ENCODE results near the gene KRTAP10-6. TPM values are rescaled to one million over a fixed set of nuclear protein-coding genes. Genes with fewer than 3 reads are reported as not detected.

KRTAP10-6 gene
- total RNA-seq, 2 experiments from 2014 or later: not detected

DNA sequence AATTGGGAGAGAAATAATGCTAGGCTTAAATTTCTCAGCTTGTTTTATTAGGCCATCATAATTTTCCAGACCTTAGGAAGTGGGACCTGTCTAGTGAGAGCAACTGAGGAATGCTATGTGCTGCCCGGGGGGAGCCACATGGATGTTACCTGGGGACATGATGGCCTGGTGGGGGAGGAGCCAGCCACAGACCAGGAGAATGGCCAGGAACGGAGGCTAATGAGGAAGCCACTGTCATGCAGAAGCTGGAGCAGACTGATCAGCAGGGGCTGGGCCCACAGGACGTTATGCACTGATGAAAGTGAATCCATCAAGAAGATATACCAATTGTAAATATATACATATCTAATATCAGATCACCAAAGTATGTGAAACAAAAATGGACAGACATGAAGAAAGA lies 47.7 kb downstream of the KRTAP10-6 start:
- DNase-seq (ENCODE audit: low spot score): no peak
- no TSS peak for BruUV-seq (replicated peaks)
- Histone ChIP-seq H3K4me2 (ENCODE audit: low read length) (no peak overlapping the region), H3K9me3 (ENCODE audit: low read length) (peaks cover 20% of the 10 kb centered on the region), H3K4me1 (ENCODE audit: insufficient read depth, low read length, poor library complexity, severe bottlenecking) (peaks cover 7% of the 10 kb centered on the region), H3K36me3 (ENCODE audit: insufficient read depth, low read length) (no peaks in the 10 kb centered on the region), H3K4me3 (ENCODE audit: low read depth, low read length, poor library complexity, severe bottlenecking) (no peak overlapping the region), H3K27ac (ENCODE audit: low read depth, low read length, poor library complexity, severe bottlenecking) (no peak overlapping the region), H4K20me1 (ENCODE audit: insufficient read depth, low read length) (no peaks in the 10 kb centered on the region), H2AFZ (ENCODE audit: low read length) (no peak overlapping the region), H3K79me2 (ENCODE audit: insufficient read depth, low read depth, low read length) (no peaks in the 10 kb centered on the region), H3K9me2 (ENCODE audit: insufficient read depth, low read length) (no peaks in the 10 kb centered on the region)
- TF ChIP-seq, protein P1, sequence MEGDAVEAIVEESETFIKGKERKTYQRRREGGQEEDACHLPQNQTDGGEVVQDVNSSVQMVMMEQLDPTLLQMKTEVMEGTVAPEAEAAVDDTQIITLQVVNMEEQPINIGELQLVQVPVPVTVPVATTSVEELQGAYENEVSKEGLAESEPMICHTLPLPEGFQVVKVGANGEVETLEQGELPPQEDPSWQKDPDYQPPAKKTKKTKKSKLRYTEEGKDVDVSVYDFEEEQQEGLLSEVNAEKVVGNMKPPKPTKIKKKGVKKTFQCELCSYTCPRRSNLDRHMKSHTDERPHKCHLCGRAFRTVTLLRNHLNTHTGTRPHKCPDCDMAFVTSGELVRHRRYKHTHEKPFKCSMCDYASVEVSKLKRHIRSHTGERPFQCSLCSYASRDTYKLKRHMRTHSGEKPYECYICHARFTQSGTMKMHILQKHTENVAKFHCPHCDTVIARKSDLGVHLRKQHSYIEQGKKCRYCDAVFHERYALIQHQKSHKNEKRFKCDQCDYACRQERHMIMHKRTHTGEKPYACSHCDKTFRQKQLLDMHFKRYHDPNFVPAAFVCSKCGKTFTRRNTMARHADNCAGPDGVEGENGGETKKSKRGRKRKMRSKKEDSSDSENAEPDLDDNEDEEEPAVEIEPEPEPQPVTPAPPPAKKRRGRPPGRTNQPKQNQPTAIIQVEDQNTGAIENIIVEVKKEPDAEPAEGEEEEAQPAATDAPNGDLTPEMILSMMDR (conservative IDR thresholded peaks at IDR 0.05; ENCODE audit: low read length): no peak
- TF ChIP-seq EZH2phosphoT487 (IDR thresholded peaks at IDR 0.05; ENCODE audit: borderline replicate concordance, low read depth, low read length): no peak
- intact Hi-C loops (cut with micrococcal nuclease; ENCODE audit: unreplicated experiment): no loop called here
- POLR2A ChIA-PET: no interaction called here
- CTCF ChIA-PET (ENCODE audit: unreplicated experiment): no interaction called here

DNA sequence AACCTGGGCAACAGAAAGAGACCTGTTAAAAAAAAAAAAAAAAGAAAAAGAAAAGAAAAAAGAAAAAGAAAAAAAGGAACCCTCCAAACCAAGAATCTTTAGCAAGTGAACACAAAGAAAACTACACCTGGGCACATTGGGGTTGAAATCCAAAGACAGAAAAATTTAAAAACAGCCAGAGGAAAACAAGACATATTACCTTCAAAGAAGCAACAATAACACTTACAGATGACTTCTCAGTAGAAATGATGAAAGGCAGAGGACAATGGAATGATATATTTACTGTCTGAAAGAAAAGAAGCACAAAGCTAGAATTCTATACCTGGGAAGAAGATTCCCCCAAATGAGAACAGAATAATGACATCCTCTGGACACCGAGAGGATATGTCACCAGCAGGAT lies 49.6 kb downstream of the KRTAP10-6 start:
- H3K36me3 ChIP-seq (ENCODE audit: insufficient read depth, low read length): no peaks in the 10 kb centered on the region
- no peaks in the 10 kb centered on the region for H3K9me2 ChIP-seq (ENCODE audit: insufficient read depth, low read length)
- no peak overlapping the region for H3K4me2 ChIP-seq (ENCODE audit: low read length)
- H3K79me2 ChIP-seq (ENCODE audit: insufficient read depth, low read depth, low read length): no peaks in the 10 kb centered on the region
- POLR2A ChIA-PET: no interaction called here
- H3K27ac ChIP-seq (ENCODE audit: low read depth, low read length, poor library complexity, severe bottlenecking): no peak overlapping the region
- H3K4me3 ChIP-seq (ENCODE audit: low read depth, low read length, poor library complexity, severe bottlenecking): no peak overlapping the region
- peaks cover 20% of the 10 kb centered on the region for H3K9me3 ChIP-seq (ENCODE audit: low read length)
- no peak for DNase-seq (ENCODE audit: low spot score)
- no TSS peak for BruUV-seq (replicated peaks)
- no peaks in the 10 kb centered on the region for H4K20me1 ChIP-seq (ENCODE audit: insufficient read depth, low read length)
- H3K4me1 ChIP-seq (ENCODE audit: insufficient read depth, low read length, poor library complexity, severe bottlenecking): peaks cover 5% of the 10 kb centered on the region
- no peak overlapping the region for H2AFZ ChIP-seq (ENCODE audit: low read length)
- CTCF ChIA-PET (ENCODE audit: unreplicated experiment): no interaction called here
- TF ChIP-seq EZH2phosphoT487 (IDR thresholded peaks at IDR 0.05; ENCODE audit: borderline replicate concordance, low read depth, low read length): no peak
- TF ChIP-seq, protein P1 (conservative IDR thresholded peaks at IDR 0.05; ENCODE audit: low read length): no peak
- intact Hi-C loops (cut with micrococcal nuclease; ENCODE audit: unreplicated experiment): no loop called here

Other genes with a start within 250 kb of the KRTAP10-6 start
- 1.8 and 2.8 TPM in 2 replicates for gene TRPM2, start 238.9 kb downstream of the KRTAP10-6 start, total RNA-seq (2014; rRNA removed; shearing (Covaris generic))
- gene TRPM2, start 238.9 kb downstream of the KRTAP10-6 start, total RNA-seq (2022): 3.8 and 7.1 TPM in 2 replicates
- gene LRRC3, start 137.0 kb downstream of the KRTAP10-6 start, total RNA-seq (2014; rRNA removed; shearing (Covaris generic)): not detected in 2 replicates
- not detected in 2 replicates for gene LRRC3, start 137.0 kb downstream of the KRTAP10-6 start, total RNA-seq (2022)
- 0.13 TPM in 1 of 2 replicates, not detected in the other for gene KRTAP10-1, start 52.3 kb downstream of the KRTAP10-6 start, total RNA-seq (2014; rRNA removed; shearing (Covaris generic))
- gene KRTAP10-1, start 52.3 kb downstream of the KRTAP10-6 start, total RNA-seq (2022): not detected in 2 replicates
- gene KRTAP10-2, start 41.0 kb downstream of the KRTAP10-6 start, total RNA-seq (2014; rRNA removed; shearing (Covaris generic)): not detected in 2 replicates
- gene KRTAP10-2, start 41.0 kb downstream of the KRTAP10-6 start, total RNA-seq (2022): not detected in 2 replicates
- not detected in 2 replicates for gene KRTAP10-3, start 33.7 kb downstream of the KRTAP10-6 start, total RNA-seq (2014; rRNA removed; shearing (Covaris generic))
- gene KRTAP10-3, start 33.7 kb downstream of the KRTAP10-6 start, total RNA-seq (2022): not detected in 2 replicates
- gene KRTAP10-4, start 18.8 kb downstream of the KRTAP10-6 start, total RNA-seq (2014; rRNA removed; shearing (Covaris generic)): not detected in 2 replicates
- not detected in 2 replicates for gene KRTAP10-4, start 18.8 kb downstream of the KRTAP10-6 start, total RNA-seq (2022)
- gene KRTAP10-5, start 11.9 kb downstream of the KRTAP10-6 start, total RNA-seq (2014; rRNA removed; shearing (Covaris generic)): not detected in 2 replicates
- not detected in 2 replicates for gene KRTAP10-5, start 11.9 kb downstream of the KRTAP10-6 start, total RNA-seq (2022)
- gene KRTAP10-7, start 8.1 kb upstream of the KRTAP10-6 start, total RNA-seq (2014; rRNA removed; shearing (Covaris generic)): not detected in 2 replicates
- not detected in 2 replicates for gene KRTAP10-7, start 8.1 kb upstream of the KRTAP10-6 start, total RNA-seq (2022)
- gene KRTAP10-8, start 19.6 kb upstream of the KRTAP10-6 start, total RNA-seq (2014; rRNA removed; shearing (Covaris generic)): not detected in 2 replicates
- gene KRTAP10-8, start 19.6 kb upstream of the KRTAP10-6 start, total RNA-seq (2022): not detected in 2 replicates
- gene KRTAP10-9, start 34.6 kb upstream of the KRTAP10-6 start, total RNA-seq (2014; rRNA removed; shearing (Covaris generic)): not detected in 2 replicates
- gene KRTAP10-9, start 34.6 kb upstream of the KRTAP10-6 start, total RNA-seq (2022): not detected in 2 replicates
- gene KRTAP10-10, start 44.9 kb upstream of the KRTAP10-6 start, total RNA-seq (2014; rRNA removed; shearing (Covaris generic)): not detected in 2 replicates
- not detected in 2 replicates for gene KRTAP10-10, start 44.9 kb upstream of the KRTAP10-6 start, total RNA-seq (2022)
- gene KRTAP10-11, start 53.9 kb upstream of the KRTAP10-6 start, total RNA-seq (2014; rRNA removed; shearing (Covaris generic)): not detected in 2 replicates
- gene KRTAP10-11, start 53.9 kb upstream of the KRTAP10-6 start, total RNA-seq (2022): not detected in 2 replicates
- not detected in 2 replicates for gene KRTAP12-4, start 62.2 kb upstream of the KRTAP10-6 start, total RNA-seq (2014; rRNA removed; shearing (Covaris generic))
- gene KRTAP12-4, start 62.2 kb upstream of the KRTAP10-6 start, total RNA-seq (2022): not detected in 2 replicates
- not detected in 2 replicates for gene KRTAP12-3, start 65.4 kb upstream of the KRTAP10-6 start, total RNA-seq (2014; rRNA removed; shearing (Covaris generic))
- not detected in 2 replicates for gene KRTAP12-3, start 65.4 kb upstream of the KRTAP10-6 start, total RNA-seq (2022)
- not detected in 2 replicates for gene KRTAP12-2, start 74.4 kb upstream of the KRTAP10-6 start, total RNA-seq (2014; rRNA removed; shearing (Covaris generic))
- not detected in 2 replicates for gene KRTAP12-2, start 74.4 kb upstream of the KRTAP10-6 start, total RNA-seq (2022)
- not detected in 2 replicates for gene KRTAP12-1, start 89.7 kb upstream of the KRTAP10-6 start, total RNA-seq (2014; rRNA removed; shearing (Covaris generic))
- gene KRTAP12-1, start 89.7 kb upstream of the KRTAP10-6 start, total RNA-seq (2022): not detected in 2 replicates
- gene KRTAP10-12, start 104.7 kb upstream of the KRTAP10-6 start, total RNA-seq (2014; rRNA removed; shearing (Covaris generic)): not detected in 2 replicates
- not detected in 2 replicates for gene KRTAP10-12, start 104.7 kb upstream of the KRTAP10-6 start, total RNA-seq (2022)
- not detected in 2 replicates for gene TSPEAR, start 119.1 kb upstream of the KRTAP10-6 start, total RNA-seq (2014; rRNA removed; shearing (Covaris generic))
- not detected in 2 replicates for gene TSPEAR, start 119.1 kb upstream of the KRTAP10-6 start, total RNA-seq (2022)
- gene UBE2G2, start 209.3 kb upstream of the KRTAP10-6 start, total RNA-seq (2014; rRNA removed; shearing (Covaris generic)): 104 and 121 TPM in 2 replicates
- 137 and 141 TPM in 2 replicates for gene UBE2G2, start 209.3 kb upstream of the KRTAP10-6 start, total RNA-seq (2022)
- gene SUMO3, start 225.6 kb upstream of the KRTAP10-6 start, total RNA-seq (2014; rRNA removed; shearing (Covaris generic)): 59.5 and 60.3 TPM in 2 replicates
- 85.5 and 94.6 TPM in 2 replicates for gene SUMO3, start 225.6 kb upstream of the KRTAP10-6 start, total RNA-seq (2022)

All from OCI-LY7 (cell line).